HG03342 (cell line): Measurements from ENCODE around the gene C1orf94.
"Not testable (repeated sequence)": the region's sequence is repeated elsewhere in the genome, so short reads cannot be mapped to it uniquely, and the experiment has no call there.

Experiments used
- ATAC-seq: cut with Tn5 transposase; IDR thresholded peaks from one replicate; pipeline ENCODE4 v1.9.1; 2021; ENCODE audit warnings: mild to moderate bottlenecking, moderate library complexity; ENCODE audit not compliant: unreplicated experiment

Gene C1orf94

DNA sequence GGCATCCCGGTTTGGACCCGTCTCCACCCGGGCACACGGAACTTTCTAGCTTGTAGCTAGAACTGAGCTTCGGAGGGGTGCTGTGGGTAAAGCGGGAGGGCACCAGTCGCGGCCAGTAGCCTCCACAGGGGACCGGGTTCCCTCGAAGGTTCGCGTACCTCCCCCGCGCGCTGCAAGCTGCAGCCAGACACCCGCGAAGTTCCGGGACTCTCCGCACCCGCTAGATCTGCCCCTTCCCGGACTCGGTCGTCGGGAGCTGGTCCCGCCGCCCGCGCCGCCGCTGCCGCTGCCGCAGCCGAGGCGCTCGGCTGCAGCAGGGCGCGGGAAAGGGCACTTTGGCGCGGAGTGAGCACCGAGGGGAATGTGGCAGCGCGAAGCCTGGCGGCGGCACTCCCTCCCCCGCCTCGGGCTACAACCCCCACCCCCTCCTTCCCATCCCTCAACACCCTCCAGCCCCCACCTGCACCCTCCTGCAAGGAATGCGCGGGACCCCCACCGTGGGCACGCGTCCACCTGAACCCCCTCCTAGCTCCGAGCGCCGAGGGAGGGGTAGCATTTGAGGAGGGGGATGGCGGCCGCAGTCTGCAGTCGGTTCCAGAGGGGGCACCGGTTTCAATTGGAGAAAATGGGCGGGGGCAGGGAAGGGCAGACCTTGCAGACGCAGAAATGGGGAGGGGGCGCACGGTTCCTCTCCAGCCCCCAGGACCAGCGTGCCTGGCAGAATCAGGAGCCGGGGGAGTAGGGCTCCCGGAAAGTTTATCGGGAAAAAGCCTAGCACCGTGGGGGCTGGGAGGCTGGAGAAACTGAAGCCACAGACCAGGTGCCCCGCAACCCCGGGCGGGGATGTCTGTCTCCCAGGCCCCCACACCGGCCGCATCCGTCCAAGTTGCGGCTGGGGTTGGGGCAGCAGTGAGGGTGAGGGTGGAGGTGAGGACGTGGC lies 12.6 kb upstream of the C1orf94 start:
- no peak for ATAC-seq

DNA sequence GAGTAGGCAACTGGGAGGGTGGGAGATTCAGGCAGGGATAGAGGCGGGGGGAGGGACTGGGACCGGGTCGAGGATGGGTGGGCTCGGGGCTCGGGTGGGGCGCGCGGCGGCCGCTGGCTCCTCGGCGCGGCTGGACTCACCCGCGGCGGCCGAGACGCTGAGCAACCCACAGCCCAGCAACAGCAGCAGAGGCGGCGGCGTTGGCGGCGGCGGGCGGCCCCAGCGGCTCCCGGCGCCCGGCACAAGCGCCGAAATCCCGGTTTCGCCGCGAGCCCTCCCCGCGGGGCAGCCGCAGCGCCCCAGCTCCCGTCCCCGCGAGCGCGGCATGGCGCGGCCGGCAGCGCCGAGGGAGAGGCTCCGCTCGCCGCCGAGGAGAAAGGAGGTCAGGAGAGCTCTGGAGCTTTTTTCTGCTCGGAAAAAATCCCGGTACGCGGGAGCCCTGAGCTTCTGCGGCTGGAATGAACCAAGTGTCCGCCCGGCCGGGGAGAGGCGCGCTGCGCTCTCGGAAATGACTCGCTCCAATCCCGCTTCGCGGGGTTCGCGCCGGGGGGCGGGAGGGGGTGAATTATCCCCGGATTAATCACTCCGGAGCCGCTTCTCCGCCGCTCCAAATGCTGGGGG lies 11.8 kb upstream of the C1orf94 start, which contains the start of gene CSMD2:
Gene CSMD2, minus strand, starts transcription at position 460 of the 621 bp plus-strand sequence. Its CDS starts 133 bp downstream, at position 327.
- ATAC-seq = no peak

DNA sequence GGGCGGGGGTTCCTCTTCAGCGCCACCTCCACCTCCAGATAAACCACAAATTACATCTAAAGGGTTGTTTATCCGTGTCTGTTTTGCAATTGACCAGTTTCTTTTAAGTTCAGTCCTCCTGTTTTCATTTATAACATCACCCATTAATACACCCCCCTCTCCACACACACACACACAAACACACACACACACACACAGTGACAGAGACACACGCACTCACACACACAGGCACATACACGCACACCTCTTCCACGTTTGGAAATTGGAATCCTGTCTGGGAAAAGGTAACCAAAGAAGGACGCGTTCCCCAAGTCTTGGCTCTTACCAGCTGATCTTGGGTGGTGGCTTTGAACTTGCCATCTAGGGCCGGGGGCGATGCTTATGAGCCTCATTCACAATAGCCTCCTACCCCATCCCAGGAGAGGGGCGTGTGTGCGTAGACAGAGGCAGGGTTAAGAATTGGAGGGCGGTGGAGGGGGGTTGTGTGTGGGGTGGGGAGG lies 11.2 kb upstream of the C1orf94 start:
- ATAC-seq = no peak

DNA sequence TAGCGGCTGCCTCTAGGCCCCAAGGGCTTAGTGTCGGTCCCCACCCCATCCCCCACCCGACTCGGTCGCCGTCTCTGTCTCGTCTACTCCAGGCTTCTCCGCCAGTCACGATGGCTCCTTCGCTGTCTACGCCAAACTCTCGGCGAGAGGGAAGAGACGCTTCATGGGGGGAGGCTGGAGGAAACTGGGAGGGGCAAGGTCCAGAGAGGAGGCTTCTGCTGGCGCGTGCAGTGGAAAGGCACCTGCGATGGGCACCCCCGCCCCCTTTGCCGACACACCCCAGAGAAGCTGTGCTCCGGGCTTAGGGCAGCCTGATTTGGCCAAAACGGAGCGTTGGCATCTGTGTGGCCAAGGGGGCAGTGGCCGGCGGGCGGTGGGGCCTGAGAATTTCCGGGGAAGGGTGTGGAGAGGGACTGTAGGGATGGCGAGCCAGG lies 10.5 kb upstream of the C1orf94 start:
- no peak for ATAC-seq

DNA sequence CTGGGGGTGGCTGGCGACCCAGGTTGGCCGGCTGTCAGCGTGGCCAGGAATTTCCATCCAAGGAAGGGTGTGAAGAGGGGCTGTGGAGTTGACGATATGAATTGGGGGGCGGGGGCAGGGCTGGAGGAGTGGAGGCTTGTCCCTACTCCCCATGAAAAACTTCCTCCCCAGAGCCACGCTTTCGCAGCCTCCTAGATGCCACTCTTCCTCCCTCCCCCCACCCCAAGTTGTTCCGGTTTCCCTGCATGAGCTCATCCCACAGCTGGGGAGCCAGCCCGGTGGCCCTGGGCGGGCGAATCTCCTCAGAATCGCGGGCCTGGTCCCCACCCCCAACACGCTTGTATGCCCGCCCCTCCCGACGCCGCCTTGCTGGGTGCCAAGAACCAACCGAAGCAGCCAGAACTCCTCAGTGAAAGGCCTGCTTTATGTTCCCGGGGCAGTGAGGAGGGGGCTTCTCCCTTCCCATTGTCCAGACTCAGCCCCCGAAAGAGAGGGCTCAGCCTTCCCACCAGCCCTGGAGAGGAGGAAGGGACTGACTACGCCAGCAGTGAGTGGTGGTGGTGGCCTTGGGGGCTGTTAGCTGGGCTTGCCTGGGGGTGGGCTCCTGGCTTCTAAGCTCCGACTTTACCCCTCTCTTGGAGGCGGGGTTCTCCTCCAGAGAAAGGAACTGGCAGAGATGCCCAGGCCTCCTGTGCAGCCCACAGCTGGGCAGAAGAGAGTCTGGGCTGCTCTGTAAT lies 9.9 kb upstream of the C1orf94 start:
- ATAC-seq = no peak

DNA sequence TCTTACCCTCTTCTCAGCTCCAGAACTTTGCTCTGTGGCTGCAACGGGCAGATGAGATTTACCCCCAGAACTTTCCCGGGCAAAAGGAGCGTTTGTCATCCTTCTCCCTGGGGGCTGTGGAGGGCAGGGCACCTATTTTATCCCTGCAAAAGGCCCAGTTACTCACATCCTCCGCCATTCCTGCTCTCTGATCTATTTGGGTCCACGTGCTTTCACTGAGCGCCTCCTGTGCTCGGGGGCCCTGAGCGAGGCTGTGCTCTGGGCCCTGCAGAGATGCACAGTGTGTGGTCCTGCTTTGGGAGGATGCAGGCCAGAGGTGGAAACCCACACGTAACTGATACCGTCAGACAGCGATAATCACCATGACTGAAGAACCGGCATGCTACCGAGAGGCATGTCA lies 9.3 kb upstream of the C1orf94 start:
- no peak for ATAC-seq

DNA sequence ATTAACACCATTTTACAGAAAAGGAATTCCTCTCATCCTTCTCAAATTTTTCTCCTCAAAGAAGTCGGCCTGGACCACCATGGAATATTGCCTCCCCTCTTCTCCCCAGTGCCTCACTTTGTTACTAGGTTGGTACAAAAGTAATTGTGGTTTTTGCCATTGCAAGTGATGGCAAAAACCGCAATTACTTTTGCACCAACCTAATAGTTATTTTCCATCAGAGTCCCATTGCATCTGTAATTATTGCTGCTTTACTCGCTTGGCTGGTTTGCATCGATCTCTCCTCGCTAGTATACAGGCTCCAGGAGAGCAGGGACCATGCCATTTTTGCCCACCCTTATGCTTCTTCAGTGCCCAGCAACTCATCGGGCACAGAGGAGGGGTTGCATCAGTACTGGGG lies 963 bp upstream of the C1orf94 start:
- no peak for ATAC-seq

DNA sequence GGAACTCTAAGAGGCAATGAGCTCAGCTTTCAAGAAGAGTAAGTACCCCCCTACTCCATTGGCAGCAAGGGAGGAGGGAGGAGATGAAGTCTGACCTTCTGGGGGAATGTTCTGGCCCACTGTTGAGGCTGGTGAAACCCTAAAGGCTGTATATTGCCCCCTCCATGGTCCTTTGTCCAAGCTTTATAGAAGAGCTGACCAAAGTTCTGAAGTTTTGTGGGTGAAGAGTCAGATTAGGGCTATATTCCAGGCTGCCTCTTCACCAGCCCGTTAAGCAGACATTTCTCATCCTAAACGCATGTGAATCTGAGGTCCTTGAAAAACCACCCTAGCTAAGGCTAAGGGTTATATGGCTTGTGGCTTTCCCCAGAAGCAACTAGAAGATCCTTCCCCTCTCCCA lies 1.4 kb downstream of the C1orf94 start:
- no peak for ATAC-seq

DNA sequence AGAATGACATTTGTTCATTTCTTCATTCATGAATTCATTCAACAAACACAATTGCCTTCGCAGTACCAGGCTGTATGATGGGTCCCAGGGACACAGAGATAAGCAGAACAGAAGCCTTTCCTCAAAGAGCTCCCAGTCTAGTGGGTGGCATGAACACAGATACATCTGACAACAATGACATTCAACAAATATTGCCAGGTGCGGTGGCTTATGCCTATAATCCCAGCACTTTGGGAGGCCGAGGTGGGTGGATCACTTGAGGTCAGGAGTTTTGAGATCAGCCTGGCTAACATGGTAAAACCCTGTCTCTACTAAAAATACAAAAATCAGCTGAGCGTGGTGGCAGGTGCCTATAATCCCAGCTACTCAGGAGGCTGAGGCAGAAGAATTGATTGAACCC lies 6.7 kb downstream of the C1orf94 start:
- ATAC-seq = not testable (repeated sequence)

DNA sequence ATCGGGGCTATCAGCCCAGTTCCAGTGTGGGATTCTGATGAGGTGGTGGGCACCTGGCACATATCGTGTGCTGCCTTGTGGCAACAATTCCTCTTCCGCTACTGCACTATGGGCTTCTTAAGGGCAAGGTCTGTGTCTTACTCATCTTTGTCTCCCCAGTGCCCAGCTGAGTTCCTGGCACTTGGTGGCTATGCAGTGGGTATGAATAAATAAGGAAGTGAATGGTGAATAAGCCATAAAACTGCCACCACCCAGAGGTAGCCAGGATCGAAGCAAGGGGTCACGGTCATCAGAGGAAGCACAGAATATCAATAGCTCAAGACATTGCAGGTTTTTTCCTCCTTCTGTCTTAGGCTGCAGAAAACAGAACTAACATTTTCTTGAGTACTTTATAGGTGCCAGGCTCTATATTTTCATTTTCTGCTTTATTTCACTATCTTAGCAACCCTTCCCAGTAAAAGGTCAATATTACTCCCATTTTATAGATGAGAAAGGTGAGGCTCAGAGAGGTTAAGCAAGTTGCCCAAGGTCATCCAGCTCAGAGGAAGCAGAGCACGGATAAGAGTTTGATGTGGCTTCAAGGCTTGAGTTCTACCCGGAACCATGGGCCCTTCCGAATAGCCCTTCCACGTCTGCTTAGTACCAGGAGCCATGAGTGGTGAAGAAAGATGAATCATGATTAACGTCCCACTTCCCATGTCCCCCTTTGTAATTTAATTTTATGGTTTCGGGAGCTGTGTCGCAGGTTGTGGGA lies 10.2 kb downstream of the C1orf94 start:
- no peak for ATAC-seq

DNA sequence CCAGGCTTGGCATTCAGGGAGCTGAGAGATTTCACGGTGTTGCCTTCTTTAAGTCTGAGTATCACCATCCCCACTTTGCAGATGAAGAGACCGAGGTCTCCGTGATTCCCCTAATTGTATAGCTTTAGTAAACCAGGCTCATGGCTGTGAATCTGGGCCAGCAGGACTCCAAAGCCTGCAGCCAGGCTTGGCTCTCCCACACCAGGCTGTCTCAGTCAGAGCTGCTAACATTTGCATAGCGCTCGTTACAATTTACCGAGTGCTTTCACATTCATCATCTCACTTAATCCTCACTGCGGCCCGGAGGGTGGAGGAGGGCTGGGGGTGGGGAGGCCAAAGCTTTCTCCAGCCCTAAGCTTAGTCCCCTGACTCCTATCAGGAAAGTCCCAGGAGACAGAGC lies 11.7 kb downstream of the C1orf94 start:
- ATAC-seq = no peak

DNA sequence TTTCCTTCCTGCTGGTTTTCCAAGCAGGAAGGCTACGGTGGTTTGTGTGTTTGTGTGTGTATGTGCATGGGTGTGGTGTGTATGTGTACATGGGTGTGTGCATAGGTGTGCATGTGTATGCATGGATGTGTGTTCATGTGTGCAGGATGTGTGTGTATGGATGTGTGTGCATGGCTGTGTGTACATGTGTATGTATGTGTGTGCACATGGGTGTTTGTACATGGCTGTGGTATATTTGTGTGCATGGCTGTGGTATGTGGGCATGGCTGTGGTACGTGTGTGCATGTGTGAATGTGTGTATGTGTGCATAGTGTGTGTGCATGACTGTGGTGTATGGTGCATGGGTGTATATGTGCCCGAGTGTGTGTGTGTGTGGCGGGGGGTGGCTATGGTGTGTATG lies 12.3 kb downstream of the C1orf94 start:
- ATAC-seq = no peak

DNA sequence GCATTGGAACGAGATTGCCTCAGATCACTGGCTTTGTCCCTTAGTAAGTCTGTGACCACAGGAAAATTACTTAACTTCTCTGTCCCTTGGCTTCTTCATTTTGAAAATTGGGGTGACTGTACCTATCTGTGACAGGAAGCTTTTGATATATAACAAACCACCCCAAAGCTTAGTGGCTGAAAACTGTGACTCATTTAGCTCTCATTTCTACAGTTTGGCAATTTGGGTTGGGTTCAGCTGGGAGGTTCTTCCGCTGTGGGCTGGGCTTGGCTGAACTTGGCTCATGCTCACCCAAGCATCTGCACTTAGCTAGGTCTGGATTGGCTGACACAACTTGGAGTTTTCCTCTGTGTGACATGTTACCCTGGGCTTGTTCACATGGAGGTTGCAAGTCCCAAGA lies 14.0 kb downstream of the C1orf94 start:
- no peak for ATAC-seq

DNA sequence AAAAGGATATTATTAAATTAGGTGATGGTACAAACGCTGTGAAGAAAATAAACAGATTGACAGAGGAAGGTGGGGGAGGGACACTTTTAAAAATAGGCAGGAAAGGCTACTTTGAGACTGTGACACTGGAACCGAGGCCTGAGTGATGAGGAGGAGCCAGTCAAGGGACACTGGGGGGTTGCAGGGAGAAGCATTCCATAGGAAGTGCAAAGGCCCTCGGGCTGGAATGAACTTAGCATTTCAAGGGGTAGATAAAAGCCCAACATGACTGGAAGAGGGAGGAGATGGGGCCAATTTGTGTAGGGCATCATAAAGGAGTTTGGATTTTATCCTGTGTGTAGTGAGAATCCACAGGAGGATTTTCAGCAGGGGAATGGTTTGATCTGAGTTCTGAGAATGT lies 15.9 kb downstream of the C1orf94 start:
- ATAC-seq = no peak

DNA sequence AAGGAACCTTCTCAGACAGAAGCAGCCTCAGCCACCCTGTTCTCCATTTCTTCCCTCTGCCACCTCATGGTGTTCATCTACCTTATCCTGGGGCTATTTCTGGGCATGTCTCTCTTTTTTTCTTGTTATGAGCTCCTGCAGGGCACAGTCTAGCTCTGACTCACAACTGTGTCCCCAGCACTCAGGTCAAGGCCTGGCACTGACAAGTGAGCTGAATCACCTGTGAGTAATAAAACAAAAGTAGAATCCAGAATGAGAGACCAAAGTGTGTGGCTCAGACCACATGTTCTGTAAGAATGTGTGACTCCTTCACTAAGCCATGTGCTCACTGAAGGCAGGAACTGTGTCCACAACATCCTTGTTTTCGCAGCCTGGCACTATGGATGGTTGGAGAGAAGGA lies 23.2 kb downstream of the C1orf94 start:
- ATAC-seq = no peak

DNA sequence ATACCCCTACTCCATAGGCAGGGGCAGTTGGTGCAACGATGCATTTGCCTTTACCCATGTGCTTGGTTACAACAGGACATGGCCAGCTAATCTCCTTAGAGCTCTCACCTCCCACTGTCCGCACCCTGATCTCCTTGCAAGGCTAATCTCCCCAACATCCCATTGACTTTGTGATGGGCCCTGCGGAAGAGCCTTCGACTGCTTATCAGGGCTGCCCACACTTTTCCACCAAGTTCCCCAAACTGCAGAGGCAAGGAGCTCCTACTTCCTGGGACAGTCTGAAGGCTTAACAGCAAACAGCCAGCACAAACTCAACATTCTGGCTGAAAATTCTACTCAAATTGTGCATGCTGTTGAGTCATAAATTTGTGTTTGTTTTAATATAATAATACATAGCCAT lies 36.0 kb downstream of the C1orf94 start:
- no peak for ATAC-seq

DNA sequence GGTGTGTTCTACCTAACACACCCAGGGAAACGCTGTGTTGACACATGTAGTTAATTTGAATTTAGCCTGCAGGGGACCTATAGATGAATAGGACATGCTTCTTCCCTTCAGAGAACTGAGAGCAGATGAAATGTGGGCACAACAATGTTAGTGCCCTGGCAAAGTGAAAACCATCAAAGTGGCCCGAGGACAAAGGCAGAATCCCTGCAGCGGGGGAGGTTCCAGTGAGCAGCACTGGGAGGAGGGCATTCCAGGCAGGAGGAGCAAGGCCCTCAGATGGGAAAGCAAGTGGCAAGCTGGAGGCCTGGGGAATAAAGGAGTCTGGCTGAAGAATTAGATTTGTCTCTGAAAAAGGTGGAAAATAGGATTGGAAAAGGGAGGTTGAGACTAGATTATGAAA lies 37.2 kb downstream of the C1orf94 start:
- ATAC-seq = no peak

DNA sequence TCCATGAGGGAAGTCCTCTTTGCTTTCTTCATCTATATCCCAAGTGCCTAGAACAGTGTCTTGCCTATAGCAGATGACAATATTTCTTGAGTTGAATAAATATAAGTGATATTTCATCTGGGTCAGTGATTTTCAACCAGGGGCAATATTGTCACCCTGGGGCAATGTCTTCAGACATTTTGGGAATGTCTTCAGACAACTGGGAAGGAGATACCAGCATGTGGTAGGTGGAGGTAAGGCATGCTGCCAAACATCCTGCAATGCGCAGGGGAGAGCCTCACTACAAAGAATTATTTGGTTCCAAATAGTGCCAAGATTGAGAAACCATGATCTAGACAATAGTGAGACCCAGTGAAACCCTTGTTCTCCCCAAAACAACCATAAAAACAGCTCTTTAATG lies 54.7 kb downstream of the C1orf94 start:
- no peak for ATAC-seq

DNA sequence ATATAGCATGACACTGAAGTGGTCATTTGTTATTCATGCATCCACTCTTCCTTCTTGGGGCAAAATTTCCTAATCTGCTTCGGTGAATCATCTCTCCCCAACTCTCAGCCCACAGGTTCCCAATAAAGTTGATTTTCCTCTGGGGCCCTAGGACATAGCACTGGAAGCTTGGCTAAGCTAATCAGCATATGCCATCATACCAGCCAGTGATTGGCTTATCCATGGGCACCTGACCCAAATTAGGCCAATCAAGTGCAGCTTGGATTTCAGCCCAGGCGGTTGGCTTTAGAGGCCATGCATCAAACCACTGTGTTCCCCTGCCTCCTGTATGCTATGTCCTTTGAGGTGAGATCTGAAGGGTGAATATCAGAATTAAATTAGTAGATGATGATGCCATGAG lies 58.9 kb downstream of the C1orf94 start:
- no peak for ATAC-seq

DNA sequence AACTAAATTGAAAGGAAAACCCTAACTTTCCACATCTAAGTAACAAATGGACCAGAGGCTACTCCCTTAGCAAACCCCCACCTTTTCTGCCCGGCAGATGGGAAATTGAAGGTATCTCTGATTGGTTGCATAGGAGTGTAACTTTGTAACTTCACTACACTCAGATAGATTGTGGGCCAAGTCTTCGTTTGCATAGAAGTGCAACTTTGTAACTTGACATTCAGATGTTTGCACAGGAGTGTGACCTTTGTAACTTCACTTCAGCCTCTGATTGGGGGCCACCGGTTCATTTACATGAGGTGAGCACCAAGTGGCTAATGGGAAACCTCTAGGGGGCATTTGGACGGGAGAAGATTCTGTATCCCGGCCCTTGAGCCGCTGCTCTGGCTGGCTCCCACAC lies 59.4 kb downstream of the C1orf94 start:
- no peak for ATAC-seq
